HepG2 (cell line): ENCODE data around the gene RUNX2.

Experiments
- CTCF ChIP-seq: sonication (generic); formaldehyde crosslinking; IDR thresholded peaks from 2 replicates; pipeline ENCODE4 v1.5.0; 2020; ENCODE audit warnings: mild to moderate bottlenecking, missing genetic modification reagents, moderate library complexity
- FOSL1 ChIP-seq: sonication (generic); formaldehyde crosslinking; IDR thresholded peaks from 2 replicates; pipeline ENCODE4 v1.9.0; 2021; ENCODE audit warnings: missing genetic modification reagents, borderline replicate concordance
- IKZF1 ChIP-seq: fragments of 450-650 bp; IDR thresholded peaks from 2 replicates; pipeline ENCODE4 v1.7.1; 2016
- KLF15 ChIP-seq: sonication (generic); formaldehyde crosslinking; IDR thresholded peaks from 2 replicates; pipeline ENCODE4 v1.8.1; 2023; ENCODE audit warnings: borderline replicate concordance, mild to moderate bottlenecking, inconsistent platforms, missing genetic modification reagents, mixed read lengths
- MIER2 ChIP-seq: IDR thresholded peaks from 2 replicates; pipeline ENCODE4 v1.6.1; 2016; ENCODE audit warnings: missing biosample characterization, missing genetic modification reagents
- MXI1 ChIP-seq: IDR thresholded peaks from 3 replicates; pipeline ENCODE4 v1.6.1; 2012; ENCODE audit warnings: low read depth, low read length, inconsistent platforms, borderline replicate concordance
- MYC ChIP-seq: sonication (generic); formaldehyde crosslinking; IDR thresholded peaks from 2 replicates; pipeline ENCODE4 v1.9.0; 2021; ENCODE audit warnings: missing genetic modification reagents, borderline replicate concordance
- POLR2AphosphoS5 ChIP-seq: IDR thresholded peaks from 2 replicates; pipeline ENCODE4 v1.6.1; 2012; ENCODE audit warnings: low read depth, low read length
- SAFB2 ChIP-seq: sonication (generic); formaldehyde crosslinking; IDR thresholded peaks from 2 replicates; pipeline ENCODE4 v1.5.1; 2020; ENCODE audit warnings: missing genetic modification reagents, low read depth, mild to moderate bottlenecking, borderline replicate concordance
- SMYD3 ChIP-seq: sonication (generic); formaldehyde crosslinking; IDR thresholded peaks from 2 replicates; pipeline ENCODE4 v1.8.1; 2023; ENCODE audit warnings: mild to moderate bottlenecking, missing genetic modification reagents
- STAT5B ChIP-seq: sonication (generic); formaldehyde crosslinking; IDR thresholded peaks from 2 replicates; pipeline ENCODE4 v1.4.0; 2020; ENCODE audit warnings: missing genetic modification reagents
- ZFAT ChIP-seq: sonication (generic); formaldehyde crosslinking; conservative IDR thresholded peaks from 2 replicates; pipeline ENCODE4 v1.8.1; 2023; ENCODE audit warnings: missing genetic modification reagents, inconsistent platforms
- ZNF468 ChIP-seq: sonication (generic); formaldehyde crosslinking; IDR thresholded peaks from 2 replicates; pipeline ENCODE4 v1.8.0; 2022; ENCODE audit warnings: mild to moderate bottlenecking, moderate library complexity, missing genetic modification reagents

GRCh38 chr6:45433533-45434380 is 105.6 kb downstream of the RUNX2 start:
- TF ChIP-seq CTCF (CRISPR knock-in tag), result no peak
- no peak for TF ChIP-seq MXI1
- TF ChIP-seq ZNF468 (CRISPR knock-in tag), result no peak
- TF ChIP-seq KLF15 (CRISPR knock-in tag), result no peak
- no peak for TF ChIP-seq SMYD3 (CRISPR knock-in tag)
- no peak for TF ChIP-seq MYC (CRISPR knock-in tag)
- no peak for TF ChIP-seq IKZF1
- no peak for TF ChIP-seq FOSL1 (CRISPR knock-in tag)
- TF ChIP-seq SAFB2 (CRISPR knock-in tag), result no peak
- TF ChIP-seq POLR2AphosphoS5, result no peak
- no peak for TF ChIP-seq MIER2 (CRISPR knock-in tag)
- TF ChIP-seq ZFAT, result no peak
- TF ChIP-seq STAT5B, result no peak
